ENCODE results near the gene MAP3K13.
A peak's percentile ranks its signal among the peaks of the same experiment; 100 is the strongest.

MAP3K13 gene

GRCh38 chr3:185325946-185326791 lies 36.8 kb upstream of the MAP3K13 start:
- TF ChIP-seq REST (IDR thresholded peaks at IDR 0.05; ENCODE audit: insufficient read depth in 1 of 2, low read depth in 2 of 2, low read length in 2 of 2) (no peak), POLR2AphosphoS5 (IDR thresholded peaks at IDR 0.05; ENCODE audit: low read depth, low read length) (no peak), FOXP2 (optimal IDR thresholded peaks at IDR 0.05; ENCODE audit: borderline replicate concordance, extremely low read depth, extremely low read length, insufficient read depth) (no peak)

- TF ChIP-seq POLR2AphosphoS5 (IDR thresholded peaks at IDR 0.05; ENCODE audit: low read depth, low read length) (no peak), TAF1 (IDR thresholded peaks at IDR 0.05; ENCODE audit: borderline replicate concordance, insufficient read depth, low read length) (no peak), SIN3A (IDR thresholded peaks at IDR 0.05; ENCODE audit: borderline replicate concordance, insufficient read depth, low read length) (no peak), REST (IDR thresholded peaks at IDR 0.05; ENCODE audit: insufficient read depth in 1 of 2, low read depth in 2 of 2, low read length in 2 of 2) (no peak), FOXP2 (optimal IDR thresholded peaks at IDR 0.05; ENCODE audit: borderline replicate concordance, extremely low read depth, extremely low read length, insufficient read depth) (no peak)
These were observed 35.9 kb upstream of the MAP3K13 start for GRCh38 chr3:185327062-185327461.

GRCh38 chr3:185328324-185329004 lies 34.5 kb upstream of the MAP3K13 start:
- no peak; the same call in 1 of the 2 replicates for TF ChIP-seq POLR2AphosphoS5 (IDR thresholded peaks at IDR 0.05; ENCODE audit: low read depth, low read length)
- TF ChIP-seq REST (IDR thresholded peaks at IDR 0.05; ENCODE audit: insufficient read depth in 1 of 2, low read depth in 2 of 2, low read length in 2 of 2), result no peak
- peak; percentile 60; the same call in 1 of the 2 replicates for TF ChIP-seq TAF1 (IDR thresholded peaks at IDR 0.05; ENCODE audit: borderline replicate concordance, insufficient read depth, low read length)

GRCh38 chr3:185330238-185330637 lies 32.7 kb upstream of the MAP3K13 start:
- TF ChIP-seq REST (IDR thresholded peaks at IDR 0.05; ENCODE audit: insufficient read depth in 1 of 2, low read depth in 2 of 2, low read length in 2 of 2) (no peak), FOXP2 (optimal IDR thresholded peaks at IDR 0.05; ENCODE audit: borderline replicate concordance, extremely low read depth, extremely low read length, insufficient read depth) (no peak), POLR2AphosphoS5 (IDR thresholded peaks at IDR 0.05; ENCODE audit: low read depth, low read length) (no peak), TAF1 (IDR thresholded peaks at IDR 0.05; ENCODE audit: borderline replicate concordance, insufficient read depth, low read length) (no peak), SIN3A (IDR thresholded peaks at IDR 0.05; ENCODE audit: borderline replicate concordance, insufficient read depth, low read length) (no peak)
